PFSK-1 (cell line): ENCODE data around the gene POLR2J.

Source experiments
- FOXP2 ChIP-seq: optimal IDR thresholded peaks from 2 replicates; pipeline ENCODE3; 2011; ENCODE audit warnings: borderline replicate concordance, control low read depth, inconsistent platforms; ENCODE audit not compliant: insufficient read depth; ENCODE audit errors: extremely low read length, extremely low read depth
- POLR2AphosphoS5 ChIP-seq: IDR thresholded peaks from 2 replicates; pipeline ENCODE4 v1.6.1; 2012; ENCODE audit warnings: low read depth, mild to moderate bottlenecking, control low read depth, low read length, moderate library complexity
- REST ChIP-seq, 2 experiments: IDR thresholded peaks; 2 replicates each; pipeline versions ENCODE4 v1.6.1 to v1.8.0; 2011 to 2012; ENCODE audit warnings: low read depth in 2 of 2, low read length in 2 of 2, control low read depth in 1 of 2, inconsistent platforms in 1 of 2, mild to moderate bottlenecking in 1 of 2, moderate library complexity in 1 of 2; ENCODE audit not compliant: insufficient read depth in 1 of 2
- SIN3A ChIP-seq: IDR thresholded peaks from 2 replicates; pipeline ENCODE4 v1.6.1; 2012; ENCODE audit warnings: mild to moderate bottlenecking, low read length, moderate library complexity, borderline replicate concordance; ENCODE audit not compliant: insufficient read depth
- TAF1 ChIP-seq: IDR thresholded peaks from 2 replicates; pipeline ENCODE4 v1.6.1; 2012; ENCODE audit warnings: low read length, control low read depth, borderline replicate concordance; ENCODE audit not compliant: insufficient read depth

- TF ChIP-seq TAF1, result no peak
- no peak for TF ChIP-seq POLR2AphosphoS5
- no peak for TF ChIP-seq SIN3A
- no peak for TF ChIP-seq REST (IDR thresholded peaks at IDR 0.05; ENCODE audit: insufficient read depth in 1 of 2, low read depth in 2 of 2, low read length in 2 of 2)
- TF ChIP-seq FOXP2, result no peak
Measured at GRCh38 chr7:102431617-102432298, 47.0 kb downstream of the POLR2J start.
